Pons (tissue), 1 donor: ENCODE results near the gene COQ2.
"Not testable (repeated sequence)": the region's sequence is repeated elsewhere in the genome, so short reads cannot be mapped to it uniquely, and the experiment has no call there.

Source experiments
- DNase-seq: peaks from one replicate; pipeline ENCODE4 v3.0.0-alpha.2; 2016; ENCODE audit warnings: low spot score

Gene COQ2

GRCh38 chr4:83247415-83248357 is 36.9 kb downstream of the COQ2 start:
- DNase-seq, result no peak

- DNase-seq, result no peak
Observed at GRCh38 chr4:83241132-83241531, 43.5 kb downstream of the COQ2 start.

- DNase-seq, result peak; percentile 64
Observed at GRCh38 chr4:83240379-83240875, 44.2 kb downstream of the COQ2 start.

GRCh38 chr4:83238393-83239248 is 46.0 kb downstream of the COQ2 start:
- DNase-seq, result no peak

GRCh38 chr4:83237591-83237990 is 47.0 kb downstream of the COQ2 start:
- no peak for DNase-seq

- DNase-seq, result not testable (repeated sequence)
Observed at GRCh38 chr4:83235645-83236133, 48.9 kb downstream of the COQ2 start.

GRCh38 chr4:83234902-83235644 is 49.5 kb downstream of the COQ2 start:
- DNase-seq, result no peak

GRCh38 chr4:83234387-83234786 is 50.2 kb downstream of the COQ2 start:
- DNase-seq, result not testable (repeated sequence)

- no peak for DNase-seq
Observed at GRCh38 chr4:83232082-83232481, 52.5 kb downstream of the COQ2 start.

- DNase-seq, result peak; percentile 41
Observed at GRCh38 chr4:83231620-83232076, 53.0 kb downstream of the COQ2 start.

GRCh38 chr4:83230928-83231327 is 53.7 kb downstream of the COQ2 start:
- peak; percentile 52 for DNase-seq

- no peak for DNase-seq
Observed at GRCh38 chr4:83229791-83230190, 54.8 kb downstream of the COQ2 start.

- DNase-seq, result no peak
Observed at GRCh38 chr4:83228231-83228630, 56.4 kb downstream of the COQ2 start.

GRCh38 chr4:83224502-83225197 is 59.9 kb downstream of the COQ2 start:
- DNase-seq, result no peak

- DNase-seq, result no peak
Observed at GRCh38 chr4:83223781-83224180, 60.8 kb downstream of the COQ2 start.

- no peak for DNase-seq
Observed at GRCh38 chr4:83221897-83222441, 62.6 kb downstream of the COQ2 start.

- DNase-seq, result no peak
Observed at GRCh38 chr4:83219344-83220331, 65.0 kb downstream of the COQ2 start.

- DNase-seq, result peak; percentile 60
Observed at GRCh38 chr4:83217721-83218522, 66.7 kb downstream of the COQ2 start.
